Tibial nerve (tissue), 3 donors: ENCODE measurements around the gene CAV3.

Experiments used
- CTCF ChIP-seq, 5 experiments: fragments of 200-600 bp in 3 of 5; fragments of 450-650 bp in 2 of 5; sonication (generic) in 3 of 5; IDR thresholded peaks; one replicate each; pipeline ENCODE4 v1.5.1; 2016 to 2019; ENCODE audit warnings: antibody characterized with exemption in 5 of 5, mild to moderate bottlenecking in 3 of 5, moderate library complexity in 2 of 5
- POLR2A ChIP-seq, 2 donors: fragments of 450-650 bp; IDR thresholded peaks; one replicate each; pipeline ENCODE4 v1.6.1; 2017; ENCODE audit warnings: antibody characterized with exemption in 2 of 2, mild to moderate bottlenecking in 2 of 2, moderate library complexity in 2 of 2

- TF ChIP-seq CTCF (IDR thresholded peaks at IDR 0.05) (no peak), POLR2A (IDR thresholded peaks at IDR 0.05) (no peak)
Measured at GRCh38 chr3:8736436-8736835, 2.8 kb downstream of the CAV3 start.
